GM12878 (cell line): ENCODE results near the gene CACNA1E.

ENCODE experiments used
- BHLHE40 ChIP-seq, 2 experiments: fragments of 450-650 bp in 1 of 2; IDR thresholded peaks; 2 replicates each; pipeline ENCODE4 v1.6.1; 2011 to 2017; ENCODE audit warnings: low read depth in 2 of 2, borderline replicate concordance in 1 of 2, improper control_type of control experiment in 1 of 2, low read length in 1 of 2, mild to moderate bottlenecking in 1 of 2
- HDAC2 ChIP-seq: fragments of 200-600 bp; sonication (generic); IDR thresholded peaks from 2 replicates; pipeline ENCODE4 v1.6.1; 2017
- HDAC6 ChIP-seq: fragments of 200-600 bp; sonication (generic); IDR thresholded peaks from one replicate; pipeline ENCODE4 v1.8.0; 2017; ENCODE audit warnings: antibody characterized with exemption; ENCODE audit not compliant: unreplicated experiment
- KDM1A ChIP-seq: fragments of 200-600 bp; sonication (generic); IDR thresholded peaks from 2 replicates; pipeline ENCODE4 v1.6.1; 2016; ENCODE audit warnings: borderline replicate concordance
- MEF2B ChIP-seq: fragments of 450-650 bp; IDR thresholded peaks from 2 replicates; pipeline ENCODE4 v1.6.1; 2018; ENCODE audit warnings: mild to moderate bottlenecking, moderate library complexity; ENCODE audit not compliant: partially characterized antibody, poor library complexity, severe bottlenecking
- TF ChIP-seq, protein P1 (sequence below), 3 experiments: IDR thresholded peaks in 2 of 3; conservative IDR thresholded peaks in 1 of 3; 2 replicates each; pipeline ENCODE4 v1.5.1; 2011; ENCODE audit warnings: low read depth in 3 of 3, low read length in 3 of 3, mild to moderate bottlenecking in 3 of 3, control low read depth in 2 of 3, moderate library complexity in 2 of 3, inconsistent platforms in 1 of 3, mixed read lengths in 1 of 3; ENCODE audit not compliant: control insufficient read depth in 2 of 3, insufficient read depth in 1 of 3; ENCODE audit errors: extremely low read depth in 1 of 3
- TF ChIP-seq, protein P2 (sequence below): IDR thresholded peaks from 2 replicates; pipeline ENCODE4 v1.6.1; 2012; ENCODE audit warnings: low read depth, low read length, improper control_type of control experiment
- TF ChIP-seq, protein P3 (sequence below): IDR thresholded peaks from 2 replicates; pipeline ENCODE4 v1.6.1; 2011; ENCODE audit warnings: borderline replicate concordance, low read depth, mild to moderate bottlenecking, moderate library complexity, low read length; ENCODE audit not compliant: insufficient read depth, poor library complexity, severe bottlenecking

DNA sequence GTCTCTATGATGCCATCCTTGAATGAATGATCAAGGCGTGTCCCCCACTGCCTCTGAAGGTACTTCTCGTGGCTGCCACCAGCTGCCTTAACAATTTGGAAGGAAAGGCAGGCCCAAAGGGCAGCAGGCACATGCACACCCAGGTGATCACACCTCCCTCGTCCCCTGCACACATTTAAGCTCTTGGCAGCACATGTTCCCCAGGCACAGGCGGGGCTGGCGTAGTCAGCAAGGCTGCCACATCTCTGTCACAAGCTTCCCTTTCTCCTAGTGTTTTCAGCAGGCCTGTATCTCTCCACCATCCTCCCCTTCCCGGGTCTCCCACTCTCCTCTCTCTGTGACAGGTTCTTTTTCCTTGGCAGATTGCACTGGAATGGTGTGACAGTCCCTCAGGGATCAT is 111.9 kb downstream of the CACNA1E start:
- TF ChIP-seq, protein P1, sequence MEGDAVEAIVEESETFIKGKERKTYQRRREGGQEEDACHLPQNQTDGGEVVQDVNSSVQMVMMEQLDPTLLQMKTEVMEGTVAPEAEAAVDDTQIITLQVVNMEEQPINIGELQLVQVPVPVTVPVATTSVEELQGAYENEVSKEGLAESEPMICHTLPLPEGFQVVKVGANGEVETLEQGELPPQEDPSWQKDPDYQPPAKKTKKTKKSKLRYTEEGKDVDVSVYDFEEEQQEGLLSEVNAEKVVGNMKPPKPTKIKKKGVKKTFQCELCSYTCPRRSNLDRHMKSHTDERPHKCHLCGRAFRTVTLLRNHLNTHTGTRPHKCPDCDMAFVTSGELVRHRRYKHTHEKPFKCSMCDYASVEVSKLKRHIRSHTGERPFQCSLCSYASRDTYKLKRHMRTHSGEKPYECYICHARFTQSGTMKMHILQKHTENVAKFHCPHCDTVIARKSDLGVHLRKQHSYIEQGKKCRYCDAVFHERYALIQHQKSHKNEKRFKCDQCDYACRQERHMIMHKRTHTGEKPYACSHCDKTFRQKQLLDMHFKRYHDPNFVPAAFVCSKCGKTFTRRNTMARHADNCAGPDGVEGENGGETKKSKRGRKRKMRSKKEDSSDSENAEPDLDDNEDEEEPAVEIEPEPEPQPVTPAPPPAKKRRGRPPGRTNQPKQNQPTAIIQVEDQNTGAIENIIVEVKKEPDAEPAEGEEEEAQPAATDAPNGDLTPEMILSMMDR (IDR thresholded peaks at IDR 0.05 in 2 of 3, conservative IDR thresholded peaks at IDR 0.05 in 1 of 3; ENCODE audit: control insufficient read depth in 2 of 3, extremely low read depth in 1 of 3, insufficient read depth in 1 of 3, low read depth in 3 of 3, low read length in 3 of 3), result no peak
- TF ChIP-seq HDAC2, result no peak
- TF ChIP-seq KDM1A, result no peak
- TF ChIP-seq, protein P2, sequence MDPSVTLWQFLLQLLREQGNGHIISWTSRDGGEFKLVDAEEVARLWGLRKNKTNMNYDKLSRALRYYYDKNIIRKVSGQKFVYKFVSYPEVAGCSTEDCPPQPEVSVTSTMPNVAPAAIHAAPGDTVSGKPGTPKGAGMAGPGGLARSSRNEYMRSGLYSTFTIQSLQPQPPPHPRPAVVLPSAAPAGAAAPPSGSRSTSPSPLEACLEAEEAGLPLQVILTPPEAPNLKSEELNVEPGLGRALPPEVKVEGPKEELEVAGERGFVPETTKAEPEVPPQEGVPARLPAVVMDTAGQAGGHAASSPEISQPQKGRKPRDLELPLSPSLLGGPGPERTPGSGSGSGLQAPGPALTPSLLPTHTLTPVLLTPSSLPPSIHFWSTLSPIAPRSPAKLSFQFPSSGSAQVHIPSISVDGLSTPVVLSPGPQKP, result no peak
- no peak for TF ChIP-seq BHLHE40 (IDR thresholded peaks at IDR 0.05; ENCODE audit: borderline replicate concordance in 1 of 2, low read depth in 2 of 2, low read length in 1 of 2)
- TF ChIP-seq, protein P3, sequence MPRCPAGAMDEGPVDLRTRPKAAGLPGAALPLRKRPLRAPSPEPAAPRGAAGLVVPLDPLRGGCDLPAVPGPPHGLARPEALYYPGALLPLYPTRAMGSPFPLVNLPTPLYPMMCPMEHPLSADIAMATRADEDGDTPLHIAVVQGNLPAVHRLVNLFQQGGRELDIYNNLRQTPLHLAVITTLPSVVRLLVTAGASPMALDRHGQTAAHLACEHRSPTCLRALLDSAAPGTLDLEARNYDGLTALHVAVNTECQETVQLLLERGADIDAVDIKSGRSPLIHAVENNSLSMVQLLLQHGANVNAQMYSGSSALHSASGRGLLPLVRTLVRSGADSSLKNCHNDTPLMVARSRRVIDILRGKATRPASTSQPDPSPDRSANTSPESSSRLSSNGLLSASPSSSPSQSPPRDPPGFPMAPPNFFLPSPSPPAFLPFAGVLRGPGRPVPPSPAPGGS, result no peak
- TF ChIP-seq HDAC6, result no peak
- no peak for TF ChIP-seq MEF2B
